Naive thymus-derived CD8-positive, alpha-beta T cell (primary cell): ENCODE data around the gene HDLBP. TPM values are rescaled to one million over a fixed set of nuclear protein-coding genes. Genes with fewer than 3 reads are reported as not detected.

Source experiments
- ATAC-seq, 2 donors: fragments of 150-1000 bp; cut with Tn5 transposase in 1 of 2; sonication (Bioruptor Pico), chemical (Tn5 transposase) in 1 of 2; 1 replicate in 1 of 2; 2 replicates in 1 of 2; pipeline ENCODE4 v1.10.0; 2021; ENCODE audit warnings: mild to moderate bottlenecking in 2 of 2, moderate library complexity in 2 of 2
- POLR2A ChIA-PET: fragments of 350-600 bp; sonication (Branson Sonifier 250); formaldehyde crosslinking; loops from one replicate; lab custom pipeline; 2021; ENCODE audit warnings: antibody characterized with exemption; lab: Charles Lee
- DNase-seq, 10 donors: peaks; one replicate each; pipeline versions ENCODE4 v3.0.0 to v3.0.0-alpha.2; 2020 to 2022
- H3K27ac Mint-ChIP-seq, 10 donors: one replicate each; pipeline ENCODE4 v1.8.0; 2020 to 2022; ENCODE audit warnings: mild to moderate bottlenecking in 10 of 10, mixed read lengths in 10 of 10, moderate library complexity in 4 of 10, inconsistent platforms in 1 of 10
- H3K27me3 Mint-ChIP-seq, 5 donors: one replicate each; pipeline ENCODE4 v1.8.0; 2021 to 2022; ENCODE audit warnings: mixed read lengths in 5 of 5
- H3K36me3 Mint-ChIP-seq, 3 donors: one replicate each; pipeline ENCODE4 v1.8.0; 2020 to 2022; ENCODE audit warnings: mixed read lengths in 3 of 3, mild to moderate bottlenecking in 2 of 3, inconsistent platforms in 1 of 3
- H3K4me1 Mint-ChIP-seq, 4 donors: one replicate each; pipeline ENCODE4 v1.8.0; 2021 to 2022; ENCODE audit warnings: mixed read lengths in 4 of 4
- H3K4me3 Mint-ChIP-seq, 10 donors: one replicate each; pipeline ENCODE4 v1.8.0; 2020 to 2022; ENCODE audit warnings: mild to moderate bottlenecking in 10 of 10, mixed read lengths in 10 of 10, moderate library complexity in 6 of 10, inconsistent platforms in 1 of 10
- H3K9me3 Mint-ChIP-seq, 9 donors: one replicate each; pipeline ENCODE4 v1.8.0; 2020 to 2022; ENCODE audit warnings: mixed read lengths in 9 of 9, mild to moderate bottlenecking in 3 of 9, inconsistent platforms in 1 of 9, moderate library complexity in 1 of 9
- polyA plus RNA-seq, 3 donors: library from polyadenylated mRNA; unstranded; fragments of 300-500 nt; fragmentation: Illumina TruSeq; gene quantifications; one replicate each; pipeline ENCODE4 v1.2.3, GENCODE V29; 2021
- total RNA-seq, 8 experiments: library from RNA in 2 of 8; stranded (reverse) in 2 of 8; gene quantifications; one replicate each; pipeline ENCODE4 v1.2.3 and lab custom pipeline; 2021 to 2026

Gene HDLBP
- total and polyA plus RNA-seq, 5 experiments from 2014 or later = 32.2 to 148 (median 71.1) TPM

DNA sequence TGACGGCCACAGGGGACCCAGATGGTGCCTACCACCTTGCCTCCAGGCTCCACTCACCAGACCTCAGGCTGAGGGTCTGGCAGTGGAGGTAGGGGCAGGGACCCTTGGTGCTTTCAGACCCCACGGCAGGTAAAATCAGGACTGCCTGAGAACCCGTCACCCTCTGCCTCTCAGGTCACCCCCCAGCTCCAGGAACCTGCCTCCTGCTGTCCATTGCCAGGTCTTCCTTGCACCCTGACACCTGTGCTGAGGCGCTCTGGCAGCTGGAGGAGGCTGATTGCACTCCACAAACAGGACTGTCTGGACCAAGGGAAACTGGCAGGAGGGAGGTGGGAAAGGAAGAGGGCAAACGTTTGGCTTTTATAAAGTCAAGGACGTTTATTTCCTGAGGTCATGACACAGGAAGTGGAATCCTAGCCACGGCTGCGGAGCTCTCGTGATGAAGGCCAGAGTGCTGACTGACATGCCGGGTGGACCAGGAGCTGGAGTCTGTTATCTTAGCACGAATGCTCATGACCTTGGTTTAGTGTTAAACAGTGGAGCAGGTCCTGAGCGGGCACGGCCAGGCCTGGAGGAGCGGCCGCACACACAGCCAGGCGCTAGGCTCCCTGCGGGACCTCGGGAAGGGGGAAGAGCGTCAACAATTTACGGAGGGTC, 86.5 kb downstream of the HDLBP start:
- Mint-ChIP-seq H3K9me3 (no peaks in the 10 kb centered on the region), H3K4me3 (no peak overlapping the region), H3K27ac (no peak overlapping the region), H3K4me1 (peaks cover 0 to 10% (median 1%) of the 10 kb centered on the region in 4 donors), H3K27me3 (no peaks in the 10 kb centered on the region), H3K36me3 (peaks cover 6 to 69% (median 23%) of the 10 kb centered on the region in 3 donors)
- DNase-seq = no peak
- ATAC-seq = no peak
- POLR2A ChIA-PET = no interaction called here

DNA sequence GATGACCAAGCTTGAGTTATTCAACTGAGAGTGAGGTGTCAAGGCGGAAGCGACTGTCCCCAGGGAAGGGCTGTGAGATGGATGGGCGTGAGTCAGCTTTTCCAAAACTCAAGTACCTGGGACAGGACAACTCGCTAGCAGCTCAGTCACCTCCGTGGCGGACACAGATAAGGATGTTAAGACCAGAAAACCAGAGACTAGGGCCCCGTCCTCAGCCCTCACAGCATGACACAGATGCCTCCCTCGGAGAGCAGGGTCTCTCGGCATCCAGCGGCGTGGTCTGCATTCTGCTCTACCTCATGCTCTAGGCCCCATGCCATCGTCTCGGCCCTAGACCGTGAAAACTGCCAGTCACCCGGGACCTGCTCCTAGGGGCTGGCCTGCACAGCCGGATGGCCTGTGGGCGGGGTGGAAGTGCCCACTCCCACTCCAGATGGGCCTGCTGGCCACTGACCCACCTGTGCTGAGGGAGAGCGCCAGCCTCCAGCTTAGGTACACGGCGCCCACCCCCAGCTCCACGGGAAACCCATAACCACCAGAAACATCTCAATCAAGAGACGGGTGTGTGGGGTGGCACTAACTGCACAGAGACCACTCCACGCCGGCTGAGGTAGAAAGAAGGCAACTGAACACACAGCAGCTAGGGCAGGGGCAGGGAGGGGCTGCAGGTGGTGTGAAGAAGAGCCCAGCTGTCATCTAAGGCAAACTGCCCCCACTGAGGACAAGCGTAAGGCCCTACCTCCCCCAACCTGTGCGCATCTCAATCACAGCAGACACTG, 87.2 kb downstream of the HDLBP start:
- POLR2A ChIA-PET = no interaction called here
- no peak for DNase-seq
- peaks cover 6 to 62% (median 22%) of the 10 kb centered on the region in 3 donors for H3K36me3 Mint-ChIP-seq
- no peaks in the 10 kb centered on the region for H3K27me3 Mint-ChIP-seq
- H3K27ac Mint-ChIP-seq = peak overlapping the region in 1 of 10 donors; percentile 40
- ATAC-seq = no peak
- H3K4me1 Mint-ChIP-seq = peaks cover 0 to 12% (median 3%) of the 10 kb centered on the region in 4 donors
- H3K9me3 Mint-ChIP-seq = no peaks in the 10 kb centered on the region
- no peak overlapping the region for H3K4me3 Mint-ChIP-seq

GRCh38 chr2:241227594-241227993, 87.9 kb downstream of the HDLBP start:
- Mint-ChIP-seq H3K4me3 (no peak overlapping the region), H3K36me3 (peaks cover 6 to 55% (median 18%) of the 10 kb centered on the region in 3 donors), H3K9me3 (no peaks in the 10 kb centered on the region), H3K4me1 (peaks cover 0 to 12% (median 4%) of the 10 kb centered on the region in 4 donors), H3K27ac (no peak overlapping the region), H3K27me3 (peaks cover 0 to 1% (median 0%) of the 10 kb centered on the region in 5 donors)
- ATAC-seq (no peak), DNase-seq (no peak)
- POLR2A ChIA-PET = no interaction called here

DNA sequence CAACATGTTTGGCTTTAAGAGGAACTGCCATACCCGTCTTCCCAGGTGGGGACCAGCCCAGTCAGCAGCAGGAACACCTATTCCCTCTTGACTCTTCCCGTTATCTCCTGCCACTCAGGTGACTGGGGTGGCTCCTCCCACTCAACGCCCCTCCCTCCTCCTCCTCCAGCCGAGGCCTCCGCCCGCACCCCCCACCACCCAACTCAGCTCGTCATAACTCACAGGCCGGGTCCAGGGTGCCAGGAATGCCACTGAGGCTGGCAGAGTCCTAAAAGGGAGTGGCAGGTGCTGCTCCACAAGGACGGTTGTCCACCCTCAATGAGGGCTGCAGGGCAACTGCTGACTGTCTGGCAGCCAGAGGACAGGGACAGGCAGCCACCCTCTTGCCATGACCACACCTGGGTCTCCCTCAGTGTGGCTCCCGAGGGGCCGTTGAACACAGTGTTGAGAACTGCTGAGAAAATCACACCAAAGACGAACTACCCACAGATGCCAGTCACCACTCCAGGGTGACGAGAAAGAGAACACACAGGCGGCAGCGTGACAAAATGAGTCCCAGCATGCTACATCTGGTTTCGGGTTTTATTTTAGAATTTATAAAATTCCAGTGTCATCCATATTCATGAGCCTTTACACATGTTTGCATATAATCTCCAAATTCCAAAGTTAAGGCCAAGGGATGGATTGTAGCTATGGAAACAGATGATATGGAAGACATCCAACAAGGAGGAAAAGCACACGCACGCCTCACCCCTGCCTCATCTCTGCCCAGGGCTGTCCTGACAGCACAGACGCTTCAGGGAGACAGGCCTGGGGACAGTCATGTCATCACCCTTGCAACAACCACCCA, 88.5 kb downstream of the HDLBP start:
- H3K36me3 Mint-ChIP-seq = peaks cover 6 to 50% (median 18%) of the 10 kb centered on the region in 3 donors
- H3K4me3 Mint-ChIP-seq = no peak overlapping the region
- H3K27ac Mint-ChIP-seq = no peak overlapping the region
- H3K4me1 Mint-ChIP-seq = peaks cover 0 to 12% (median 4%) of the 10 kb centered on the region in 4 donors
- ATAC-seq (no peak), DNase-seq (peak in 1 of 10 donors; percentile 59)
- POLR2A ChIA-PET = no interaction called here
- H3K27me3 Mint-ChIP-seq = peaks cover 0 to 5% (median 0%) of the 10 kb centered on the region in 5 donors
- H3K9me3 Mint-ChIP-seq = no peaks in the 10 kb centered on the region

DNA sequence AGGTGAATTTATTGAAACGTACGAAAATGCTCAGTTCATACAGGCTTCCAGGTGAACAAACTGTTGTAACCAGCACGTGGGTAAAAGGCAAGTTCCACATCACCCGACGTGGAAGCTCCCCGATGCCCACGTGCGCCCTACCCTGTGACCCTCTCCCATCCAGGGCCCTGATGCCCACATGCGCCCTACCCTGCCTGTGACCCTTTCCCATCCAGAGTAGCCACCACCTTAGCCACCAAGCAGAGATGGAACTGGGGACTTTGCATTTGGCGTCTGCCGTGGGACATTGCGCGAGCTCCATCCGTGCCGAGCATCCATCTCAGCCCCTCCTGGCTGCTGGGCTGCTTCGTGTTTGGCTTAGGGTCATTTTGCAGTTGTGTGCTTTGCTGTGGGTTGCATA, 89.5 kb downstream of the HDLBP start:
- peaks cover 0 to 41% (median 11%) of the 10 kb centered on the region in 3 donors for H3K36me3 Mint-ChIP-seq

DNA sequence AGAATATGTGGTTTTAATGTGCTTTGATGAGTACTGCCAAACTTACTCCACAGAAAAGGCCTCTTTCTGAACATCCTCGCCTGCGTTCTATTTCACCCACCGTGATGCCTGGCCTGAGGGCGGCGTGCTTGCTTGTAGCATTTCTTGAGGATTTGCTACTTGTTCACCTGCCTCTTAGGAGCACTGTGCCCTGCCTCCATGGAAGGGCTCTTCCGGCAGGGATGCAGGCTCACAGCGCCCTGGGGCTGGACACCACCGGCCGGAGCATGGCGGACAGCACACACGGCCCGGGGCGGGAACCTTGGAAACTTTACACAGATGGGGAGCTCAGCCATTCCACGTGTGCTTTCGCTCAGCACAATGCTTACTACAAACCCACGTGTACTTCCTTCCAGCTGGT, 89.9 kb downstream of the HDLBP start:
- peaks cover 0 to 36% (median 6%) of the 10 kb centered on the region in 3 donors for H3K36me3 Mint-ChIP-seq
- no peak for DNase-seq
- H3K27me3 Mint-ChIP-seq = peaks cover 0 to 5% (median 0%) of the 10 kb centered on the region in 5 donors
- POLR2A ChIA-PET = no interaction called here
- H3K27ac Mint-ChIP-seq = no peak overlapping the region
- no peaks in the 10 kb centered on the region for H3K9me3 Mint-ChIP-seq
- ATAC-seq = no peak
- H3K4me1 Mint-ChIP-seq = peaks cover 0 to 12% (median 4%) of the 10 kb centered on the region in 4 donors
- no peak overlapping the region for H3K4me3 Mint-ChIP-seq

More for the DNA sequence above, 89.5 kb downstream of the HDLBP start:
- H3K9me3 Mint-ChIP-seq = no peaks in the 10 kb centered on the region
- no peak overlapping the region for H3K4me3 Mint-ChIP-seq
- H3K4me1 Mint-ChIP-seq = peaks cover 0 to 12% (median 4%) of the 10 kb centered on the region in 4 donors
- DNase-seq = no peak
- POLR2A ChIA-PET = no interaction called here
- no peak overlapping the region for H3K27ac Mint-ChIP-seq
- no peak for ATAC-seq
- peaks cover 0 to 5% (median 0%) of the 10 kb centered on the region in 5 donors for H3K27me3 Mint-ChIP-seq

- DNase-seq = no peak
- H3K9me3 Mint-ChIP-seq = no peaks in the 10 kb centered on the region
- no peak overlapping the region for H3K4me3 Mint-ChIP-seq
- peak overlapping the region in 2 of 10 donors; percentile 25 to 31 for H3K27ac Mint-ChIP-seq
- POLR2A ChIA-PET = no interaction called here
- ATAC-seq = no peak
- peaks cover 0 to 31% (median 2%) of the 10 kb centered on the region in 3 donors for H3K36me3 Mint-ChIP-seq
- H3K4me1 Mint-ChIP-seq = peaks cover 0 to 12% (median 4%) of the 10 kb centered on the region in 4 donors
- peaks cover 0 to 5% (median 2%) of the 10 kb centered on the region in 5 donors for H3K27me3 Mint-ChIP-seq
These were observed 90.5 kb downstream of the HDLBP start for GRCh38 chr2:241224851-241225438.

DNA sequence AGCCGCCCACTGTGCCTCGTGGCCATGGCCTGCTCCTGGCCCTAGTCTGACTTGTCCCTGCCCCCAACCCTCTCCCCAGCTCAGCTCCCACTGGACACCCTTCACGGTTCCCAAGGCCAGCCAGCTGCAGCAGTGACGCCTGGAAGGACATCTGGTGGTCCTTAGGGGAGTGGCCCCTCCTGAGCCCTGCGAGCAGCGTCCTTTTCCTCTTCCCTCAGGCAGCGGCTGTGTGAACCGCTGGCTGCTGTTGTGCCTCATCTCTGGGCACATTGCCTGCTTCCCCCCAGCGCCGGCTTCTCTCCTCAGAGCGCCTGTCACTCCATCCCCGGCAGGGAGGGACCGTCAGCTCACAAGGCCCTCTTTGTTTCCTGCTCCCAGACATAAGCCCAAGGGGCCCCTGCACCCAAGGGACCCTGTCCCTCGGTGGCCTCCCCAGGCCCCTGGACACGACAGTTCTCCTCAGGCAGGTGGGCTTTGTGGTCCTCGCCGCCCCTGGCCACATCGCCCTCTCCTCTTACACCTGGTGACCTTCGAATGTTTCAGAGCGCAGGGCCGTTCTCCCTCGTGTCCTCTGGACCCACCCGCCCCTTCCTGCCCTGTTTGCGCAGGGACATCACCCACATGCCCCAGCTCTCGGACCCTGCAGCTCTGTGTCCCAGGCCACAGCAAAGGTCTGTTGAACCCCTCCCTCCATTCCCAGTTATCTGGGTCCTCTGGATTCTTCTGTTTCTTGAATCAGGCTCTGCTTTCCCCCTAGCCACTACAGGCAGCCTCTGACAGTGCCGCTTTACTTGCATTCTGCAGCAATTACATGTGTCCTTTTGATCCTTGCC, 91.2 kb downstream of the HDLBP start:
- no peak for ATAC-seq
- H3K27me3 Mint-ChIP-seq = peaks cover 0 to 5% (median 2%) of the 10 kb centered on the region in 5 donors
- no peak overlapping the region for H3K4me3 Mint-ChIP-seq
- H3K9me3 Mint-ChIP-seq = no peaks in the 10 kb centered on the region
- peak in 1 of 10 donors; percentile 57 for DNase-seq
- peak overlapping the region in 2 of 10 donors; percentile 25 to 50 for H3K27ac Mint-ChIP-seq
- POLR2A ChIA-PET = no interaction called here
- peaks cover 0 to 26% (median 2%) of the 10 kb centered on the region in 3 donors for H3K36me3 Mint-ChIP-seq
- H3K4me1 Mint-ChIP-seq = peaks cover 1 to 14% (median 4%) of the 10 kb centered on the region in 4 donors

- H3K4me1 Mint-ChIP-seq = peaks cover 5 to 23% (median 12%) of the 10 kb centered on the region in 4 donors
- H3K4me3 Mint-ChIP-seq = no peak overlapping the region
- POLR2A ChIA-PET = no interaction called here
- no peaks in the 10 kb centered on the region for H3K9me3 Mint-ChIP-seq
- DNase-seq (peak in 1 of 10 donors; percentile 57), ATAC-seq (peak in 1 of 2 donors; percentile 27)
- H3K27me3 Mint-ChIP-seq = peaks cover 0 to 5% (median 2%) of the 10 kb centered on the region in 5 donors
- peak overlapping the region in 1 of 10 donors; percentile 67 for H3K27ac Mint-ChIP-seq
- peaks cover 0 to 20% (median 0%) of the 10 kb centered on the region in 3 donors for H3K36me3 Mint-ChIP-seq
These were observed 92.1 kb downstream of the HDLBP start for GRCh38 chr2:241223211-241224017.

- peak overlapping the region in 2 of 10 donors; percentile 18 to 85 for H3K4me3 Mint-ChIP-seq
- POLR2A ChIA-PET = interaction anchor here (0.7 kb wide), 1 partner anchor 119 kb away, joined by 3 read pairs; no protein-coding TSS in a partner anchor
- no peaks in the 10 kb centered on the region for H3K36me3 Mint-ChIP-seq
- no peaks in the 10 kb centered on the region for H3K9me3 Mint-ChIP-seq
- DNase-seq (no peak), ATAC-seq (no peak)
- peaks cover 6 to 29% (median 13%) of the 10 kb centered on the region in 4 donors for H3K4me1 Mint-ChIP-seq
- peaks cover 0 to 5% (median 2%) of the 10 kb centered on the region in 5 donors for H3K27me3 Mint-ChIP-seq
- no peak overlapping the region for H3K27ac Mint-ChIP-seq
These were observed 95.6 kb downstream of the HDLBP start for GRCh38 chr2:241219856-241220356.
